22Rv1 (cell line): ENCODE results near the gene COTL1.
"Not testable (repeated sequence)": the region's sequence is repeated elsewhere in the genome, so short reads cannot be mapped to it uniquely, and the experiment has no call there.

Experiments used
- ZFX ChIP-seq: fragments of 450-650 bp; IDR thresholded peaks from 2 replicates; pipeline ENCODE4 v1.6.1; 2017; ENCODE audit warnings: antibody characterized with exemption, borderline replicate concordance
- TF ChIP-seq, protein P1 (sequence below): fragments of 450-650 bp; IDR thresholded peaks from 2 replicates; pipeline ENCODE4 v1.5.1; 2017; ENCODE audit warnings: mild to moderate bottlenecking

DNA sequence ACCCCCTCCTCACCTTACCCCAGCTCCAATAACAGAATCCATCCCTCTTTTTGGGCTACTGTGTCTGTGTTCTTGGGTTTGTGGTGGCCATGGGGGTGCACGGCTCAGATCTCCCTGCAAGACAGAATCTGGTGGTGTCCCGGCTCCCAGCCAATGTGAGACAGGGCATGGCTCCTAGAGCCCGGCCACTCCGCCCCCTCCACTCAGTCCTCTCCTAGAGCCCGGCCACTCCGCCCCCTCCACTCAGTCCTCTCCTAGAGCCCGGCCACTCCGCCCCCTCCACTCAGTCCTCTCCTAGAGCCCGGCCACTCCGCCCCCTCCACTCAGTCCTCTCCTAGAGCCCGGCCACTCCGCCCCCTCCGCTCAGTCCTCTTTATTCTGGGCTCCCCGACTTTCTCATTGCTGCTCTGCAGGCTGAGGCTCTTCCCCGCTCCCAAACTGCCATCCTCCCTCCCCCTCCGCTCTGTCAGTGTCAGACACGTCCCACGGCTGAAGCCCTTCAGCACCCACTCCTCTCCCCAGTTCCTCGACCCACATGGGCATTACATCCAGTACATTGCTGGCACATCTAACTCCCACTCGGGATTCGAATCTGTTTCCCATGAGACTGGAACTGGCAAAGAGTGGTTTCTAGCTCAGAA lies 92.8 kb downstream of the COTL1 start:
- TF ChIP-seq, protein P1, sequence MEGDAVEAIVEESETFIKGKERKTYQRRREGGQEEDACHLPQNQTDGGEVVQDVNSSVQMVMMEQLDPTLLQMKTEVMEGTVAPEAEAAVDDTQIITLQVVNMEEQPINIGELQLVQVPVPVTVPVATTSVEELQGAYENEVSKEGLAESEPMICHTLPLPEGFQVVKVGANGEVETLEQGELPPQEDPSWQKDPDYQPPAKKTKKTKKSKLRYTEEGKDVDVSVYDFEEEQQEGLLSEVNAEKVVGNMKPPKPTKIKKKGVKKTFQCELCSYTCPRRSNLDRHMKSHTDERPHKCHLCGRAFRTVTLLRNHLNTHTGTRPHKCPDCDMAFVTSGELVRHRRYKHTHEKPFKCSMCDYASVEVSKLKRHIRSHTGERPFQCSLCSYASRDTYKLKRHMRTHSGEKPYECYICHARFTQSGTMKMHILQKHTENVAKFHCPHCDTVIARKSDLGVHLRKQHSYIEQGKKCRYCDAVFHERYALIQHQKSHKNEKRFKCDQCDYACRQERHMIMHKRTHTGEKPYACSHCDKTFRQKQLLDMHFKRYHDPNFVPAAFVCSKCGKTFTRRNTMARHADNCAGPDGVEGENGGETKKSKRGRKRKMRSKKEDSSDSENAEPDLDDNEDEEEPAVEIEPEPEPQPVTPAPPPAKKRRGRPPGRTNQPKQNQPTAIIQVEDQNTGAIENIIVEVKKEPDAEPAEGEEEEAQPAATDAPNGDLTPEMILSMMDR: not testable (repeated sequence)
- TF ChIP-seq ZFX: not testable (repeated sequence)
